ENCODE measurements around the gene POU2AF3. TPM values are rescaled to one million over a fixed set of nuclear protein-coding genes. Genes with fewer than 3 reads are reported as not detected.

The POU2AF3 gene
- total and polyA plus RNA-seq, 3 donors from 2014 or later = 6.4 to 11.5 (median 9.0) TPM

DNA sequence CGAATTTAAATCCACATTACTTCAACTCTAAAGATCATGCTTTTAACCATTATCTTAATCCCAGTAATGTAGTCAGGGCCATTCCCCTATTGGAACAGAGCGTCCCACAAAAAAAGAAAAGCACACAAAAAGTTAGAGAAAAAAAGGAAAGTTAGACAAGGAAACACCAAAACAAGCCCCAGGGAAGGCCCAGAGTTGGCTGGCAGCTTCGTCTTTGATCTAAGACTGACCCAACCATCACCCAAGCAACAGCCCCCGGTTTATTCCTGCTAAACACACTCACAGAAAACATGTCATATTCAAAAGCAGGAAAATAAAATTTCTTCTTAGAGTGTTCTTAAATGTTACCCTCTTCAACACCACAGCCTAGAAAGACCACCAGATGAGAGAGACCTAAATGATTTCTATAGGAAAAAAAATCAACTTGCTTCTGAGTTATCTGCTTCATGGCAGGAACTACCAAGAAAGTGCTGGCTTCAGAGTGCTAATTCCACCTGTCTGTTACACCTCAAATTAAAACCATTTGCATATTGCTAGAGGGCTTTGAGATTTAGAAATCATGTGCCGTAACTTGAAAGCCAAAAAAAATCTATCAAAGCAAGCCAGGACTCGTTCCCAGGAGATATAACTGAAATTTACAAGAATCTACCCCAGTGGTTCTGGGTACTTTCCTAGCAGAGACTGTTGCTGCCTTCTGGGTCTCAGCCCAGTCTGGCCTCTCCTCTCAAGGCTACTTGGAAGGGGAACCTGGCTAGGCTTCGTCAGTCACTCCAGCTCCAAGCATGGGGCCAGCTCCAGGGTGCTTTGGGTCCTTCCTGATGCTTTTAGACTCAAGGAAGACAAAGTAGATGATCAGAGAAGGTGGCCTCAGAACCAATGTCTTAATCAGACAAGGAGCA is 31.2 kb downstream of the POU2AF3 start:
- Histone ChIP-seq H3K27ac (peak overlapping the region in 1 of 2 donors; percentile 33), H3K9me3 (no peaks in the 10 kb centered on the region), H3K4me1 (peaks cover 28% of the 10 kb centered on the region), H3K4me3 (no peak overlapping the region), H3K36me3 (ENCODE audit: low read depth, missing control alignments) (no peaks in the 10 kb centered on the region), H3K27me3 (no peaks in the 10 kb centered on the region)
- no peak for TF ChIP-seq POLR2A (IDR thresholded peaks at IDR 0.05)
- TF ChIP-seq, protein P1, sequence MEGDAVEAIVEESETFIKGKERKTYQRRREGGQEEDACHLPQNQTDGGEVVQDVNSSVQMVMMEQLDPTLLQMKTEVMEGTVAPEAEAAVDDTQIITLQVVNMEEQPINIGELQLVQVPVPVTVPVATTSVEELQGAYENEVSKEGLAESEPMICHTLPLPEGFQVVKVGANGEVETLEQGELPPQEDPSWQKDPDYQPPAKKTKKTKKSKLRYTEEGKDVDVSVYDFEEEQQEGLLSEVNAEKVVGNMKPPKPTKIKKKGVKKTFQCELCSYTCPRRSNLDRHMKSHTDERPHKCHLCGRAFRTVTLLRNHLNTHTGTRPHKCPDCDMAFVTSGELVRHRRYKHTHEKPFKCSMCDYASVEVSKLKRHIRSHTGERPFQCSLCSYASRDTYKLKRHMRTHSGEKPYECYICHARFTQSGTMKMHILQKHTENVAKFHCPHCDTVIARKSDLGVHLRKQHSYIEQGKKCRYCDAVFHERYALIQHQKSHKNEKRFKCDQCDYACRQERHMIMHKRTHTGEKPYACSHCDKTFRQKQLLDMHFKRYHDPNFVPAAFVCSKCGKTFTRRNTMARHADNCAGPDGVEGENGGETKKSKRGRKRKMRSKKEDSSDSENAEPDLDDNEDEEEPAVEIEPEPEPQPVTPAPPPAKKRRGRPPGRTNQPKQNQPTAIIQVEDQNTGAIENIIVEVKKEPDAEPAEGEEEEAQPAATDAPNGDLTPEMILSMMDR (IDR thresholded peaks at IDR 0.05) = no peak
- 50 to 52% methylated on average over 7 of the region's 7 CpGs for WGBS, 2 donors
- DNase-seq = peak; percentile 82
- intact Hi-C loops (cut with DNase I; ENCODE audit: low total_unique reads) = no loop called here

DNA sequence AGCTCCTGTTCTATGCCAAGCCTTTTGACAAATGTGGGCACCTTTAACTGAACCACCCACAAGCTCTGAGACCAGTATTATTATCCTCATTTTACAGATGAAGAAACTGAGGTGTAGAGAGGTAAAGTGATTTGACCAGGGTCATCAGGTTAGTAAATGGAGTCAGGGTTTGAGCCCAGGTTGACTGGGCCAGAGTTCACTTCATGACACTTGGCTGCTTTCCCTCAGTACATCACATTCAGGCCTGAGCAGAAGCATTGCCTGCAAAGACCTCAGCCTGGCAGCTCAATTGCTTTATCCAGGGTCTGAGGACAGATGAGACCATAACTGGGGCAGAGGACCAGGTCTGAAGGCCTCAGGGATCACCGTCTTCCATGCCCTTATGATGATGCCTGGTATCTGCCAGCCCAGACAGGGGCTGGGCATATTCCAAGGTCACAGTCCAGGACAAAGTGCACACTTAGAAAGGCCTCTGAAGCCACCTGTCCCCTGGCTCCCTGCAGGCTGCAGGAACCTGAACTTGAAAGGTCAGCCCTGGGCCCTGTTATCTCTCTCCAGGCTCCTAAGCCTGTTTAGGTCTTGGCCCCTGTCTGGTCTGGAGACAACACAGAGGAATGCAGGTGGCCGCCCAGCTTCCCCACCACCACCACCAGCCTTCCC is 32.0 kb downstream of the POU2AF3 start:
- Histone ChIP-seq H3K9me3 (no peaks in the 10 kb centered on the region), H3K27me3 (no peaks in the 10 kb centered on the region), H3K27ac (peak overlapping the region in 1 of 2 donors; percentile 33), H3K36me3 (ENCODE audit: low read depth, missing control alignments) (no peaks in the 10 kb centered on the region), H3K4me1 (peaks cover 32% of the 10 kb centered on the region), H3K4me3 (no peak overlapping the region)
- 64 to 72% methylated on average over 2 of the region's 2 CpGs for WGBS, 2 donors
- DNase-seq = no peak
- TF ChIP-seq, protein P1 (IDR thresholded peaks at IDR 0.05) = no peak
- no peak for TF ChIP-seq POLR2A (IDR thresholded peaks at IDR 0.05)
- intact Hi-C loops (cut with DNase I; ENCODE audit: low total_unique reads) = no loop called here

DNA sequence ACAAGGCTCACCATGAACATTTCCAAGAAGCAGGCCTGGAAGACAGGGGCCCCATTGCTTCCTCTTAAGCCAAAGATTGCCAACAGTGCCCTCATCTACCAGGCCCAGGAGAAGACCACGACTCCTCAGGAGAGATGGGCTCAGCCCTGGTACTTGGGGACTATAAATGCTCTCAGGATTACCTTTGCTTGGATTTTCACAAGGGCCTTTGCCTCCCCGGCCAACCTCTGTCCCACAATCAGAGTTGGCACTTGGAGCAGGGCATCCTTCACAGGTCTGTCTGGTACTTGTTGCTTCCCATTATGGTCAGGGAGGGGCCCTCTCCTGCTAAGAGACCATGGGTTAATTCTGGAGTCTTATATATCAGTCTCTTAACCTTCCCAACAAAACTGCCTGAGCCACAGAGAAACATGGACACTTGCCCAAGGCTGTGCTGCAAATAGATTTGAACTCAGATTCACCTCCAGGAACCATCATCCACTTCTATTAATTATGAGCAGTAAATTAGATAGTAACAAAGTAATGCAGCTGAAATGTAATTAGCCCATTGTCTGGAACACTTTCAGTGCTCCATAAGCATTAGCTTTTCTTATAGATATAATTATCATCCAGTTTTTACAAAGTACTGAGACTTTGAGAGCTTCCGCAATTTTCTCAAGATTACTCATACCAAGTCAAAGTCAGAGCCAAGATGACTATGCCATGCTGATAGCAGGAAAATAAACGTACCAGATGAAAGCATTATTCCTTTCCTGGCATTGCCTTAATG is 33.5 kb downstream of the POU2AF3 start:
- intact Hi-C loops (cut with DNase I; ENCODE audit: low total_unique reads) = no loop called here
- Histone ChIP-seq H3K4me3 (no peak overlapping the region), H3K36me3 (ENCODE audit: low read depth, missing control alignments) (no peaks in the 10 kb centered on the region), H3K27ac (peak overlapping the region in 1 of 2 donors; percentile 15), H3K27me3 (no peaks in the 10 kb centered on the region), H3K4me1 (peaks cover 34% of the 10 kb centered on the region), H3K9me3 (no peaks in the 10 kb centered on the region)
- DNase-seq = no peak
- no peak for TF ChIP-seq POLR2A (IDR thresholded peaks at IDR 0.05)
- TF ChIP-seq, protein P1 (IDR thresholded peaks at IDR 0.05) = no peak
- WGBS, 2 donors = 45 to 68% methylated on average over 3 to 4 of the region's 4 CpGs

DNA sequence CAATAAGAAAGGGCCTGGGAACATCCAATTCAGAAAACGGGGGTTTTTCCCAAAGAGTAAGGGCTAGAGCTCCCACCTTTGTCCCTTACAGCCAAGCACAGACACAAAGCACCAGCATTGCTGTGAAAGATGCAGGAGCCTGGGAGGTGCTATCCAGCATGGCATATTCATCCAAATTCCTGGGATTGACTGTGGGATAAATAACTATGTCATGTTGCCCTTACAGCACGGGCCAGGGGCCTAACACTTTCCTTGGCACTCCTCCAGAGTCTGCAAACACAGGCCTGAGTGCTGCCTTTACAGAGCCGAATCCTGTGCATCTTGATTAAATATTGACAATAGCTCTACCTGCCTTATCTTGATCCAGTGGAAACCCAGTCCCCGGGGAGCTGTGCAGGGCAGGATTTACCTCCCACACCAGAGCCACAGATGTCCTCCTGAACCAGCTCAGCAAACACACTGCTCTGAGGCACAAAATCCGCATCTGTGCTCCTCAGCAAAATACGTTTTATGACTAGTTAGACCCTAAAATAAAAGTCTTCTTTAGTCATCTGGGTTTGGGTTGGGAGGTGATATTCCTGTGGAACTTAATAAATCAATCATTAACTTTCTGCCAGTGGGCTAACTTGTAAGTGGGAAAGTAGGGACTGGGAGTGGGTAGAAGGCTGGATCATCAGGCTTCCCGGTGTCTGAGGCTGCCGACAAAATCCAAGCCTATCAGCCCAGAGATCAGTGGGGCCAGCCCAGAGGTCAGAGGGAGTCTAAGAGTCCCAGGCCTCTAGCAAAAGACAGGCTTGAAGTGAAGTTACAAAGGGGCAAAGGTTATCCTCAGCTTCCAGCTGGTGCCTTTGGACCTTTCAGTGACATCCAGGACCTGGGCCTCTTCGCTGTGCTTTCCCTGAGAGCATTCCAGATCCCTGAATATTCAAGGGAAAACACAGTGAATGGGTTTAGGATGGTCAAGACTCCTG is 36.5 kb downstream of the POU2AF3 start:
- TF ChIP-seq, protein P1 (IDR thresholded peaks at IDR 0.05) = no peak
- no peak for TF ChIP-seq POLR2A (IDR thresholded peaks at IDR 0.05)
- Histone ChIP-seq H3K27me3 (no peaks in the 10 kb centered on the region), H3K27ac (no peak overlapping the region), H3K9me3 (no peaks in the 10 kb centered on the region), H3K4me3 (no peak overlapping the region), H3K36me3 (ENCODE audit: low read depth, missing control alignments) (no peaks in the 10 kb centered on the region), H3K4me1 (peaks cover 30% of the 10 kb centered on the region)
- intact Hi-C loops (cut with DNase I; ENCODE audit: low total_unique reads) = no loop called here
- DNase-seq = no peak
- 69 to 70% methylated on average over 9 of the region's 9 CpGs for WGBS, 2 donors
